HCT116 (cell line): ENCODE measurements around the gene DCTN2.

Experiments used
- ATF3 ChIP-seq: IDR thresholded peaks from 2 replicates; pipeline ENCODE4 v1.6.1; 2012
- CTCF ChIP-seq, 3 experiments: fragments of 200-600 bp in 1 of 3; sonication (generic) in 1 of 3; IDR thresholded peaks in 2 of 3; conservative IDR thresholded peaks in 1 of 3; 2 replicates each; pipeline ENCODE4 v1.5.1; 2012 to 2017; ENCODE audit warnings: low read depth in 2 of 3, low read length in 2 of 3, antibody characterized with exemption in 1 of 3, borderline replicate concordance in 1 of 3, control low read depth in 1 of 3, mild to moderate bottlenecking in 1 of 3, mixed read lengths in 1 of 3, mixed run types in 1 of 3, moderate library complexity in 1 of 3; ENCODE audit not compliant: insufficient read depth in 1 of 3
- EGR1 ChIP-seq: IDR thresholded peaks from 2 replicates; pipeline ENCODE4 v1.6.1; 2012; ENCODE audit warnings: low read depth
- EZH2 ChIP-seq: fragments of 200-600 bp; sonication (generic); IDR thresholded peaks from 2 replicates; pipeline ENCODE4 v1.6.1; 2017; ENCODE audit warnings: antibody characterized with exemption, mixed run types
- FOSL1 ChIP-seq: IDR thresholded peaks from 2 replicates; pipeline ENCODE4 v1.6.1; 2012; ENCODE audit warnings: low read depth
- MAX ChIP-seq: IDR thresholded peaks from 2 replicates; pipeline ENCODE4 v1.6.1; 2012
- POLR2A ChIP-seq: IDR thresholded peaks from 2 replicates; pipeline ENCODE4 v1.7.0; 2011; ENCODE audit warnings: borderline replicate concordance; ENCODE audit not compliant: insufficient read depth, insufficient read length; ENCODE audit errors: extremely low read depth
- POLR2AphosphoS5 ChIP-seq: IDR thresholded peaks from 2 replicates; pipeline ENCODE4 v1.6.1; 2011; ENCODE audit warnings: mild to moderate bottlenecking, low read depth, low read length, moderate library complexity
- REST ChIP-seq: IDR thresholded peaks from 2 replicates; pipeline ENCODE4 v1.6.1; 2012; ENCODE audit warnings: low read depth
- SIN3A ChIP-seq: IDR thresholded peaks from 2 replicates; pipeline ENCODE4 v1.6.1; 2012; ENCODE audit warnings: low read depth
- ZBTB33 ChIP-seq: IDR thresholded peaks from 2 replicates; pipeline ENCODE4 v1.6.1; 2011; ENCODE audit warnings: mild to moderate bottlenecking, low read length, moderate library complexity; ENCODE audit not compliant: insufficient replicate concordance; ENCODE audit errors: extremely low read depth
- ZNF274 ChIP-seq: fragments of 200-500 bp; sonication (Bioruptor generic); IDR thresholded peaks from 2 replicates; pipeline ENCODE4 v1.6.1; 2014; ENCODE audit warnings: mild to moderate bottlenecking, low read depth, low read length, inconsistent platforms

GRCh38 chr12:57552835-57553313 is 5.9 kb upstream of the DCTN2 start:
- no peak for TF ChIP-seq CTCF (IDR thresholded peaks at IDR 0.05 in 2 of 3, conservative IDR thresholded peaks at IDR 0.05 in 1 of 3; ENCODE audit: borderline replicate concordance in 1 of 3, insufficient read depth in 1 of 3, low read depth in 2 of 3, low read length in 2 of 3)
- no peak for TF ChIP-seq REST
- no peak for TF ChIP-seq EZH2
- no peak for TF ChIP-seq POLR2AphosphoS5
- no peak for TF ChIP-seq SIN3A
- TF ChIP-seq POLR2A = no peak
- TF ChIP-seq ZBTB33 = no peak
- TF ChIP-seq ATF3 = no peak
- TF ChIP-seq MAX = no peak
- no peak for TF ChIP-seq EGR1
- TF ChIP-seq ZNF274 = no peak
- TF ChIP-seq FOSL1 = no peak
